Non-pigmented ciliary epithelial cell (primary cell): Measurements from ENCODE around the gene LUC7L3.
"Not testable (repeated sequence)": the region's sequence is repeated elsewhere in the genome, so short reads cannot be mapped to it uniquely, and the experiment has no call there.

Source experiments
- DNase-seq: peaks from one replicate; pipeline ENCODE4 v3.0.0-alpha.2; 2010; ENCODE audit warnings: low read depth

The LUC7L3 gene

GRCh38 chr17:50710025-50710424, 9.4 kb upstream of the LUC7L3 start:
- no peak for DNase-seq

GRCh38 chr17:50710650-50711049, 8.8 kb upstream of the LUC7L3 start:
- no peak for DNase-seq

GRCh38 chr17:50712641-50713040, 6.8 kb upstream of the LUC7L3 start:
- no peak for DNase-seq

GRCh38 chr17:50715471-50715870, 3.9 kb upstream of the LUC7L3 start:
- no peak for DNase-seq

GRCh38 chr17:50719924-50720794, 756 bp downstream of the LUC7L3 start:
- DNase-seq: no peak

- DNase-seq: no peak
Observed at GRCh38 chr17:50721194-50722010, 2.0 kb downstream of the LUC7L3 start.

- no peak for DNase-seq
Observed at GRCh38 chr17:50722746-50723145, 3.3 kb downstream of the LUC7L3 start.

GRCh38 chr17:50724622-50725021, 5.2 kb downstream of the LUC7L3 start:
- DNase-seq: not testable (repeated sequence)

GRCh38 chr17:50725769-50726655, 6.6 kb downstream of the LUC7L3 start:
- no peak for DNase-seq

- no peak for DNase-seq
Observed at GRCh38 chr17:50728112-50728429, 8.7 kb downstream of the LUC7L3 start.

GRCh38 chr17:50728881-50729765, 9.7 kb downstream of the LUC7L3 start:
- no peak for DNase-seq

GRCh38 chr17:50731575-50732460, 12.4 kb downstream of the LUC7L3 start:
- DNase-seq: no peak

- no peak for DNase-seq
Observed at GRCh38 chr17:50735287-50735686, 15.9 kb downstream of the LUC7L3 start.

GRCh38 chr17:50737118-50737698, 17.8 kb downstream of the LUC7L3 start:
- no peak for DNase-seq

GRCh38 chr17:50739098-50739497, 19.7 kb downstream of the LUC7L3 start:
- no peak for DNase-seq

GRCh38 chr17:50745631-50746030, 26.2 kb downstream of the LUC7L3 start:
- DNase-seq: no peak

- no peak for DNase-seq
Observed at GRCh38 chr17:50749245-50749644, 29.8 kb downstream of the LUC7L3 start.

- DNase-seq: no peak
Observed at GRCh38 chr17:50754521-50754920, 35.1 kb downstream of the LUC7L3 start.

GRCh38 chr17:50758524-50758923, 39.1 kb downstream of the LUC7L3 start:
- DNase-seq: no peak
